Coronary artery (tissue), 2 donors: ENCODE data around the gene EGLN2.

Experiments
- DNase-seq: peaks from one replicate; pipeline ENCODE4 v3.0.0-alpha.2; 2017; ENCODE audit warnings: low spot score
- H3K27ac ChIP-seq, 2 donors: fragments of 200-600 bp; sonication (generic); one replicate each; pipeline ENCODE4 v1.5.1; 2016 to 2019
- H3K4me3 ChIP-seq: fragments of 200-600 bp; sonication (generic); 2 replicates; pipeline ENCODE4 v1.5.1; 2016; ENCODE audit warnings: mild to moderate bottlenecking, moderate library complexity
- TF ChIP-seq, protein P1 (sequence below): fragments of 200-600 bp; sonication (generic); IDR thresholded peaks from one replicate; pipeline ENCODE4 v1.5.1; 2019; ENCODE audit warnings: antibody characterized with exemption

Gene EGLN2

DNA sequence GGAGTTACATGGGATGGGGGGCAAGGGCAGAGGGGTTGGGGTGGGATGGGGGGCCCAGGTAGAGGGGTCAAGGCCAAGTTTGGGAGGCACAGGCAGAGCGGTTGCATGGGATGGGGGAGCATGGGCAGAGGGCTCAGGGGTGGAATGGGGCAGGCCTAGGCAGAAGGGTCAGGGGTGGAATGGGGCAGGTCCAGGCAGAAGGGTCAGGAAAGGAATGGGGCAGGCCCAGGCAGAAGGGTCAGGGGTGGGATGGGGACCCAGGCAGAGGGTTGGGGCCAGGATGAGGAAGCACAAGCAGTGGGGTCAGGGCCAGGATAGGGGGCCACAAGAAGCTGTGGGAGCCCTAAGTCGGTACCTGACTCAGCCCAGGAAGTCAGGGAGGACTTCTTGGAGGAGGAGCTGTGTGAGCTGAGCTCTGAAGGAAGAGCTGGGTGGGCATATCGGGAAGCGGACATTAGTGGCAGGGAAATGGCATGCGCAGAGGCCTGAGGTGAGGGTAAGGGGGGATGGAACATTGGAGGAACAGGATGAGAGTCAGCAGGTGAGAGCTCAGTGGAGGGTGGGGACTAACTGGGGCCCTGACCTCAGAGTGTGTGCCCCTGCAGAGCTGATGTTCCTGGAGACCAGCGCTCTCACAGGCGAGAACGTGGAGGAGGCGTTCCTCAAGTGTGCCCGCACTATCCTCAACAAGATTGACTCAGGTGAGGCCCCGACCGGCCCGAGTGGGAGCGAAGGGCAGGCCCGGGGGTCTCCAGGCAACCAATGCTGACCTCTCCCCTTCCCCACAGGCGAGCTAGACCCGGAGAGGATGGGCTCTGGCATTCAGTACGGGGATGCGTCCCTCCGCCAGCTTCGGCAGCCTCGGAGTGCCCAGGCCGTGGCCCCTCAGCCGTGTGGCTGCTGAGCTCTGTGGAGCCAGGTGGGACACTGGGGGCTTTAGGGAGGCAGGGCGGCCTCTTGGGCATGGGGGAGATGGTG is 12.6 kb upstream of the EGLN2 start:
- Histone ChIP-seq H3K4me3 (no peak overlapping the region), H3K27ac (peak overlapping the region in 1 of 2 donors; percentile 27)
- TF ChIP-seq, protein P1, sequence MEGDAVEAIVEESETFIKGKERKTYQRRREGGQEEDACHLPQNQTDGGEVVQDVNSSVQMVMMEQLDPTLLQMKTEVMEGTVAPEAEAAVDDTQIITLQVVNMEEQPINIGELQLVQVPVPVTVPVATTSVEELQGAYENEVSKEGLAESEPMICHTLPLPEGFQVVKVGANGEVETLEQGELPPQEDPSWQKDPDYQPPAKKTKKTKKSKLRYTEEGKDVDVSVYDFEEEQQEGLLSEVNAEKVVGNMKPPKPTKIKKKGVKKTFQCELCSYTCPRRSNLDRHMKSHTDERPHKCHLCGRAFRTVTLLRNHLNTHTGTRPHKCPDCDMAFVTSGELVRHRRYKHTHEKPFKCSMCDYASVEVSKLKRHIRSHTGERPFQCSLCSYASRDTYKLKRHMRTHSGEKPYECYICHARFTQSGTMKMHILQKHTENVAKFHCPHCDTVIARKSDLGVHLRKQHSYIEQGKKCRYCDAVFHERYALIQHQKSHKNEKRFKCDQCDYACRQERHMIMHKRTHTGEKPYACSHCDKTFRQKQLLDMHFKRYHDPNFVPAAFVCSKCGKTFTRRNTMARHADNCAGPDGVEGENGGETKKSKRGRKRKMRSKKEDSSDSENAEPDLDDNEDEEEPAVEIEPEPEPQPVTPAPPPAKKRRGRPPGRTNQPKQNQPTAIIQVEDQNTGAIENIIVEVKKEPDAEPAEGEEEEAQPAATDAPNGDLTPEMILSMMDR, result no peak
- DNase-seq, result no peak

GRCh38 chr19:40791349-40791748 is 7.6 kb upstream of the EGLN2 start:
- H3K4me3 ChIP-seq, result peak overlapping the region; percentile 6
- peak overlapping the region; percentile 80 to 93 for H3K27ac ChIP-seq
- TF ChIP-seq, protein P1, result no peak
- peak; percentile 89 for DNase-seq

DNA sequence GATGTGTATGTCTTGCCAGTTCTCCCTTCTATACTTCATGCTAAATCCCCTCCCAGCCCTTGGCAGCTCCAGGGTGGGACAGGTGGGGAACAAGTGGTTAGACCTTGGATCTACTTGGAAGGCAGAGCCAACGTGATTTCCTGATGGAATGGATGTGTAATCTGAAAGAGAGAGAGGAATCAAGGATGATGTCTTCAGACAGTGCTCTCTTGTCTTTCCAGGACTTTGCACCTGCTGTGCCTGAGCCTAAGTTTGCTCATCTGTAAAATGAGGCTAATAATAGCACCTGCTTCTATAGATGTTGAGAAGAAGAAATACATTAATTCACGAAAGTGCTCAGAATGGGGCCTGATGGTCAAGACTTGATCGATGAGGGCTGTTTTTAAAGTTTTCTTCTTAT is 7.0 kb upstream of the EGLN2 start:
- peak overlapping the region; percentile 80 to 93 for H3K27ac ChIP-seq
- peak overlapping the region; percentile 6 for H3K4me3 ChIP-seq
- TF ChIP-seq, protein P1, result no peak
- no peak for DNase-seq

DNA sequence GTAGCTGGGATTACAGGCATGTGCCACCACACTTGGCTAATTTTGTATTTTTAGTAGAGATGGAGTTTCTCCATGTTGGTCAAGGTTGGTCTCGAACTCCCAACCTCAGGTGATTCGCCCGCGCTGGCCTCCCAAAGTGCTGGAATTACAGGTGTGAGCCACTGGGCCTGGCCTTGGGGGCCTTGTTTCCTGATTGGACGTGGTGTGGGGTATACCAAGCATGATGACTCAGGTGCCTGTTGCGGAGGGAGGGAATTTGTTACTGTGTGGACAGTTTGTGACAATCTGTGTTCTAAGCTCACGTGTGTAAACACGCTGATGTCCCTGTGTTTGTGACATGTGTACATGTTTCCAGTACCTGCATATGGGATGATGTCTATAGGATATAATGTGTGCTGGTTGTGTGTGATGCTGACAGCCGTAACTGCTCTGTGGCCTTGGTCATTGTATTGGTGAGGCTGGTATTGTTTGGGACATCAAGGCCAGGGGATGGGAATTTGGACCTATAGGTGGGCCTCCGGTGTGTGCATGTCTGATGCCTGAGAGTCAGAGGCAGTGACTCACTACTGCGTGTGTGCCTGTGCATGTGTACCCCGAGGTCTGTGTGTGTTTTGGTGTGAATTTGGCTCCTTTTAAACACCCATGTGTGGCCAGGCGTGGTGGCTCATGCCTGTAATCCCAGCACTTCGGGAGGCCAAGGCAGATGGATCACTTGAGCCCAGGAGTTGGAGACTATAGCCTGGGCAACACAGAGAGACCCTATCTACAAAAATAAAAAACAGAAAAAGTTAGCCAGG is 1.6 kb upstream of the EGLN2 start:
- TF ChIP-seq, protein P1, result no peak
- H3K4me3 ChIP-seq, result peak overlapping the region; percentile 98
- no peak for DNase-seq

GRCh38 chr19:40797963-40798682 is 868 bp upstream of the EGLN2 start:
- DNase-seq, result no peak
- Histone ChIP-seq H3K4me3 (peak overlapping the region; percentile 98), H3K27ac (peak overlapping the region; percentile 91 to 96)
- TF ChIP-seq, protein P1, result no peak

More for the DNA sequence above, 1.6 kb upstream of the EGLN2 start:
- peak overlapping the region; percentile 91 to 96 for H3K27ac ChIP-seq

- TF ChIP-seq, protein P1, result no peak
- H3K27ac ChIP-seq, result peak overlapping the region; percentile 91 to 96
- DNase-seq, result no peak
- H3K4me3 ChIP-seq, result peak overlapping the region; percentile 98
These were observed 757 bp downstream of the EGLN2 start for GRCh38 chr19:40799558-40800338.
